ENCODE measurements around the gene SLC8B1.

SLC8B1 gene

GRCh38 chr12:113268621-113269020, 66.3 kb downstream of the SLC8B1 start:
- TF ChIP-seq CTCF (IDR thresholded peaks at IDR 0.05; ENCODE audit: low read depth, low read length): no peak
- no peak for TF ChIP-seq MAX (IDR thresholded peaks at IDR 0.05; ENCODE audit: low read depth, low read length)
- TF ChIP-seq MYC (IDR thresholded peaks at IDR 0.05; ENCODE audit: low read depth, low read length): no peak
- TF ChIP-seq POLR2A (IDR thresholded peaks at IDR 0.05; ENCODE audit: extremely low read depth, insufficient read length): no peak
- no peak overlapping the region for H3K4me3 ChIP-seq (ENCODE audit: low read depth, low read length)
- no peak for DNase-seq (ENCODE audit: low read depth)

- no peak for DNase-seq (ENCODE audit: low read depth)
- TF ChIP-seq MAX (IDR thresholded peaks at IDR 0.05; ENCODE audit: low read depth, low read length) (no peak), POLR2A (IDR thresholded peaks at IDR 0.05; ENCODE audit: extremely low read depth, insufficient read length) (no peak), CTCF (IDR thresholded peaks at IDR 0.05; ENCODE audit: low read depth, low read length) (no peak), MYC (IDR thresholded peaks at IDR 0.05; ENCODE audit: low read depth, low read length) (no peak)
- H3K4me3 ChIP-seq (ENCODE audit: low read depth, low read length): no peak overlapping the region
These were observed 66.8 kb downstream of the SLC8B1 start for GRCh38 chr12:113268136-113268535.

- no peak for DNase-seq (ENCODE audit: low read depth)
- TF ChIP-seq POLR2A (IDR thresholded peaks at IDR 0.05; ENCODE audit: extremely low read depth, insufficient read length) (no peak), MYC (IDR thresholded peaks at IDR 0.05; ENCODE audit: low read depth, low read length) (no peak), CTCF (IDR thresholded peaks at IDR 0.05; ENCODE audit: low read depth, low read length) (no peak), MAX (IDR thresholded peaks at IDR 0.05; ENCODE audit: low read depth, low read length) (no peak)
- H3K4me3 ChIP-seq (ENCODE audit: low read depth, low read length): no peak overlapping the region
These were observed 67.3 kb downstream of the SLC8B1 start for GRCh38 chr12:113267621-113268020.

GRCh38 chr12:113266106-113266895, 68.6 kb downstream of the SLC8B1 start:
- TF ChIP-seq MYC (IDR thresholded peaks at IDR 0.05; ENCODE audit: low read depth, low read length) (no peak), POLR2A (IDR thresholded peaks at IDR 0.05; ENCODE audit: extremely low read depth, insufficient read length) (no peak), MAX (IDR thresholded peaks at IDR 0.05; ENCODE audit: low read depth, low read length) (no peak), CTCF (IDR thresholded peaks at IDR 0.05; ENCODE audit: low read depth, low read length) (no peak)
- H3K4me3 ChIP-seq (ENCODE audit: low read depth, low read length): no peak overlapping the region
- no peak for DNase-seq (ENCODE audit: low read depth)

GRCh38 chr12:113263431-113263963, 71.4 kb downstream of the SLC8B1 start:
- no peak overlapping the region for H3K4me3 ChIP-seq (ENCODE audit: low read depth, low read length)
- no peak for DNase-seq (ENCODE audit: low read depth)
- TF ChIP-seq MAX (IDR thresholded peaks at IDR 0.05; ENCODE audit: low read depth, low read length) (no peak), CTCF (IDR thresholded peaks at IDR 0.05; ENCODE audit: low read depth, low read length) (no peak), MYC (IDR thresholded peaks at IDR 0.05; ENCODE audit: low read depth, low read length) (no peak), POLR2A (IDR thresholded peaks at IDR 0.05; ENCODE audit: extremely low read depth, insufficient read length) (no peak)
